CD14-positive monocyte (primary cell): ENCODE measurements around the gene NDRG3. TPM values are rescaled to one million over a fixed set of nuclear protein-coding genes. Genes with fewer than 3 reads are reported as not detected.
A peak's percentile ranks its signal among the peaks of the same experiment; 100 is the strongest.

Experiments
- DNase-seq, 3 donors: peaks; one replicate each; pipeline ENCODE4 v3.0.0-alpha.2; 2011 to 2022
- H2AFZ ChIP-seq: 2 replicates; pipeline ENCODE4 v1.6.0; 2012; ENCODE audit warnings: mild to moderate bottlenecking, low read depth, low read length, inconsistent platforms; ENCODE audit not compliant: insufficient read depth, poor library complexity, severe bottlenecking
- H3K27ac ChIP-seq, 2 donors: 1 replicate in 1 of 2; 2 replicates in 1 of 2; pipeline ENCODE4 v1.5.1; 2012 to 2013; ENCODE audit warnings: low read length in 2 of 2, control low read depth in 1 of 2, inconsistent platforms in 1 of 2, low read depth in 1 of 2, mild to moderate bottlenecking in 1 of 2
- H3K27me3 ChIP-seq, 2 donors: one replicate each; pipeline versions ENCODE4 v1.6.0 to v1.6.1; 2011 to 2013; ENCODE audit warnings: low read length in 2 of 2; ENCODE audit not compliant: control insufficient read depth in 2 of 2, insufficient read depth in 2 of 2
- H3K36me3 ChIP-seq, 2 donors: replicated peaks in 1 of 2; 1 replicate in 1 of 2; 2 replicates in 1 of 2; pipeline versions ENCODE4 v1.5.1 to v1.6.1; 2012 to 2013; ENCODE audit warnings: low read length in 2 of 2, control low read depth in 1 of 2, inconsistent platforms in 1 of 2, mild to moderate bottlenecking in 1 of 2; ENCODE audit not compliant: insufficient read depth in 2 of 2, control insufficient read depth in 1 of 2
- H3K4me1 ChIP-seq, 2 donors: 1 replicate in 1 of 2; 2 replicates in 1 of 2; pipeline versions ENCODE4 v1.5.1 to v1.6.1; 2012 to 2013; ENCODE audit warnings: low read length in 2 of 2, control low read depth in 1 of 2, inconsistent platforms in 1 of 2, mild to moderate bottlenecking in 1 of 2, moderate library complexity in 1 of 2; ENCODE audit not compliant: insufficient read depth in 2 of 2, control insufficient read depth in 1 of 2
- H3K4me2 ChIP-seq: replicated peaks from 2 replicates; pipeline ENCODE3; 2012; ENCODE audit warnings: low read length, moderate library complexity, mild to moderate bottlenecking; ENCODE audit not compliant: poor library complexity, severe bottlenecking; ENCODE audit errors: extremely low read depth
- H3K4me3 ChIP-seq, 3 experiments: fragments of 200-600 bp in 1 of 3; sonication (generic) in 1 of 3; replicated peaks in 1 of 3; 1 replicate in 2 of 3; 2 replicates in 1 of 3; pipeline ENCODE4 v1.5.1; 2011 to 2013; ENCODE audit warnings: low read length in 3 of 3, mild to moderate bottlenecking in 3 of 3, control low read depth in 2 of 3, low read depth in 2 of 3, inconsistent platforms in 1 of 3, moderate library complexity in 1 of 3
- H3K79me2 ChIP-seq: 2 replicates; pipeline ENCODE4 v1.6.0; 2012; ENCODE audit warnings: mild to moderate bottlenecking, control low read depth, inconsistent platforms, low read length, moderate library complexity; ENCODE audit not compliant: insufficient read depth
- H3K9ac ChIP-seq: 2 replicates; pipeline ENCODE4 v1.6.0; 2017; ENCODE audit warnings: low read length, mild to moderate bottlenecking; ENCODE audit not compliant: insufficient read depth, poor library complexity, severe bottlenecking
- H3K9me3 ChIP-seq, 2 donors: replicated peaks in 1 of 2; 1 replicate in 1 of 2; 2 replicates in 1 of 2; pipeline versions ENCODE4 v1.5.1 to v1.6.1; 2012 to 2013; ENCODE audit warnings: low read length in 2 of 2, control low read depth in 1 of 2; ENCODE audit not compliant: control insufficient read depth in 1 of 2, insufficient read depth in 1 of 2
- H4K20me1 ChIP-seq: 2 replicates; pipeline ENCODE4 v1.6.0; 2012; ENCODE audit warnings: mild to moderate bottlenecking, low read length, control low read depth, moderate library complexity; ENCODE audit not compliant: insufficient read depth
- H3K27ac Mint-ChIP-seq, 7 donors: one replicate each; pipeline ENCODE4 v1.8.0; 2020; ENCODE audit warnings: mild to moderate bottlenecking in 7 of 7, mixed read lengths in 7 of 7, moderate library complexity in 6 of 7, inconsistent platforms in 2 of 7
- H3K27me3 Mint-ChIP-seq, 3 donors: one replicate each; pipeline ENCODE4 v1.8.0; 2021 to 2022; ENCODE audit warnings: low read depth in 3 of 3, mild to moderate bottlenecking in 3 of 3, mixed read lengths in 3 of 3, moderate library complexity in 3 of 3, inconsistent platforms in 1 of 3
- H3K36me3 Mint-ChIP-seq, 2 donors: one replicate each; pipeline ENCODE4 v1.8.0; 2020; ENCODE audit warnings: mixed read lengths in 2 of 2, inconsistent platforms in 1 of 2, mild to moderate bottlenecking in 1 of 2
- H3K4me1 Mint-ChIP-seq: one replicate; pipeline ENCODE4 v1.8.0; 2020; ENCODE audit warnings: mild to moderate bottlenecking, mixed read lengths
- H3K4me3 Mint-ChIP-seq, 2 donors: one replicate each; pipeline ENCODE4 v1.8.0; 2020; ENCODE audit warnings: mild to moderate bottlenecking in 2 of 2, mixed read lengths in 2 of 2, moderate library complexity in 1 of 2
- H3K9me3 Mint-ChIP-seq, 7 donors: one replicate each; pipeline ENCODE4 v1.8.0; 2020 to 2022; ENCODE audit warnings: mixed read lengths in 7 of 7, mild to moderate bottlenecking in 6 of 7, moderate library complexity in 6 of 7, inconsistent platforms in 2 of 7
- WGBS: methylation state at CpG from one replicate; pipeline ENCODE4 v1.1.5; 2013; ENCODE audit warnings: missing lambda C conversion rate; ENCODE audit not compliant: insufficient coverage; 5-methylcytosine and 5-hydroxymethylcytosine counted together
- intact Hi-C, 2 donors: fragments of 100-400 bp; cut with micrococcal nuclease; formaldehyde crosslinking; loops; one replicate each; pipeline versions ENCODE4 v1.15.0 to v1.15.1; 2023
- polyA plus RNA-seq, 3 donors: library from polyadenylated mRNA; depleted of rRNA in 1 of 3; unstranded in 2 of 3; stranded (reverse) in 1 of 3; fragments of 300-500 nt in 2 of 3; fragments of >200 nt in 1 of 3; fragmentation: Illumina TruSeq in 2 of 3; gene quantifications; 1 replicate in 2 of 3; 2 replicates in 1 of 3; pipeline ENCODE4 v1.2.3, GENCODE V29; 2012 to 2021
- TF ChIP-seq, protein P1 (sequence below): fragments of 200-600 bp; IDR thresholded peaks from one replicate; pipeline ENCODE4 v1.8.0; 2022; ENCODE audit warnings: antibody characterized with exemption, mild to moderate bottlenecking

NDRG3 gene
- polyA plus RNA-seq, 3 donors: 16.0 to 23.2 (median 21.7) TPM

DNA sequence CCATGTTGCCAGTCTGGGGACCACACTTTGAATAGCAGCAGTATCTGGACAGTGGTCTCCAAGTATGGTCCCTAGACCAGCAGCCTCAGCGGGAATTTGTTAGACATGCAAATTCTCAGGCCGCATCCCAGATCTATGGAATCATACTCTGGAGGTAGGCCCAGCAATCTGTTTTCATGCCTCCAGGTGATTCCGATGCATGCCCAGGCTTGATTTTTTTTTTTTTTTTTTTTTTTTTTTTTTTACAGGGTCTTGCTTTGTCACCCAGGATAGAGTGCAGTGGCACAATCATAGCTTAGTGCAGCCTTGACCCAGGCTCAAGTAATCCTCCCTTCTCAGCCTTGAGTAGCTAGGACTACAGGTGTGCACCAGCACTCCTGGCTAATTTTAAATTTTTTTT lies 99.2 kb downstream of the NDRG3 start:
- no peaks in the 10 kb centered on the region for H3K9me3 ChIP-seq
- Mint-ChIP-seq H3K27ac (peak overlapping the region in 1 of 7 donors; percentile 67), H3K27me3 (peaks cover 0 to 2% (median 1%) of the 10 kb centered on the region in 3 donors), H3K4me3 (no peak overlapping the region), H3K4me1 (peaks cover 15% of the 10 kb centered on the region), H3K36me3 (peaks cover 2 to 5% of the 10 kb centered on the region in 2 donors), H3K9me3 (no peaks in the 10 kb centered on the region)
- no peak overlapping the region for H3K4me2 ChIP-seq
- peaks cover 0 to 3% of the 10 kb centered on the region in 2 donors for H3K36me3 ChIP-seq
- 100% methylated on average over 1 of the region's 3 CpGs for WGBS
- TF ChIP-seq, protein P1, sequence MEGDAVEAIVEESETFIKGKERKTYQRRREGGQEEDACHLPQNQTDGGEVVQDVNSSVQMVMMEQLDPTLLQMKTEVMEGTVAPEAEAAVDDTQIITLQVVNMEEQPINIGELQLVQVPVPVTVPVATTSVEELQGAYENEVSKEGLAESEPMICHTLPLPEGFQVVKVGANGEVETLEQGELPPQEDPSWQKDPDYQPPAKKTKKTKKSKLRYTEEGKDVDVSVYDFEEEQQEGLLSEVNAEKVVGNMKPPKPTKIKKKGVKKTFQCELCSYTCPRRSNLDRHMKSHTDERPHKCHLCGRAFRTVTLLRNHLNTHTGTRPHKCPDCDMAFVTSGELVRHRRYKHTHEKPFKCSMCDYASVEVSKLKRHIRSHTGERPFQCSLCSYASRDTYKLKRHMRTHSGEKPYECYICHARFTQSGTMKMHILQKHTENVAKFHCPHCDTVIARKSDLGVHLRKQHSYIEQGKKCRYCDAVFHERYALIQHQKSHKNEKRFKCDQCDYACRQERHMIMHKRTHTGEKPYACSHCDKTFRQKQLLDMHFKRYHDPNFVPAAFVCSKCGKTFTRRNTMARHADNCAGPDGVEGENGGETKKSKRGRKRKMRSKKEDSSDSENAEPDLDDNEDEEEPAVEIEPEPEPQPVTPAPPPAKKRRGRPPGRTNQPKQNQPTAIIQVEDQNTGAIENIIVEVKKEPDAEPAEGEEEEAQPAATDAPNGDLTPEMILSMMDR: no peak
- no peak overlapping the region for H2AFZ ChIP-seq
- no peak overlapping the region for H3K4me3 ChIP-seq
- H3K27ac ChIP-seq: no peak overlapping the region
- intact Hi-C loops: no loop called here
- no peaks in the 10 kb centered on the region for H4K20me1 ChIP-seq
- no peaks in the 10 kb centered on the region for H3K27me3 ChIP-seq
- no peak overlapping the region for H3K9ac ChIP-seq
- no peak for DNase-seq
- H3K79me2 ChIP-seq: no peaks in the 10 kb centered on the region
- peaks cover 11 to 13% of the 10 kb centered on the region in 2 donors for H3K4me1 ChIP-seq

DNA sequence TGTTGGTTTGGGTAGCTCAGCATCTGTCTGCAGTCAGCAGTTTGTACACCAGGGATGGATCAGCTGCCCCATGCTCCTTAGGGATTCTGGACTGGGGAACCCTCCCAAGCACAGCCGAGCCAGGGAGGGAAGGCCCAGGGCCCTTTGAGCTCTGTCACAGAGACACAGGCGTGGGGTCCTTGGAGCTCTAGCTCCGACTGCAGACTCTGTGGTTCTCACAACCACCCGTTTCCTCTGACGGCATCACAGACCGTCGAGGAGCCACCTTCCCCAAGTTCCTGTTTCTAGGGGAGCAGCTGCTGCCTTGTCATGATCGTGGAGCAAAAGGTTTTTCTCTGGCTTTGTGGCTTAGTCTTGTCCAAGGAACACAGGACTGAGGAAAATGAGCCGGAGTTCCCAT lies 99.9 kb downstream of the NDRG3 start, which contains the start of gene SLA2:
TSS of gene SLA2 (minus strand) at position 199 of the 400 bp plus-strand sequence. CDS start 4,861 bp downstream, outside the sequence.
- H3K27me3 ChIP-seq: no peaks in the 10 kb centered on the region
- no peaks in the 10 kb centered on the region for H3K36me3 Mint-ChIP-seq
- H3K79me2 ChIP-seq: no peaks in the 10 kb centered on the region
- no peak within 1 kb of the TSS for H3K4me3 ChIP-seq
- H3K27ac ChIP-seq: peak within 1 kb of the TSS; percentile 4 to 36
- DNase-seq: peak; percentile 60 to 70 (median 66)
- H3K4me1 ChIP-seq: peaks cover 11 to 13% of the 10 kb centered on the region in 2 donors
- peak within 1 kb of the TSS; percentile 1 for H3K4me2 ChIP-seq
- H3K9me3 ChIP-seq: no peaks in the 10 kb centered on the region
- peak within 1 kb of the TSS; percentile 35 to 80 (median 72) for H3K27ac Mint-ChIP-seq
- intact Hi-C loops: no loop called here
- no peaks in the 10 kb centered on the region for H4K20me1 ChIP-seq
- peak within 1 kb of the TSS; percentile 56 to 59 for H3K4me3 Mint-ChIP-seq
- H3K27me3 Mint-ChIP-seq: peaks cover 0 to 2% (median 1%) of the 10 kb centered on the region in 3 donors
- peak within 1 kb of the TSS; percentile 51 for H2AFZ ChIP-seq
- 0% methylated on average over 8 of the region's 9 CpGs for WGBS
- no peak within 1 kb of the TSS for H3K9ac ChIP-seq
- H3K9me3 Mint-ChIP-seq: no peaks in the 10 kb centered on the region
- H3K4me1 Mint-ChIP-seq: peaks cover 15% of the 10 kb centered on the region
- TF ChIP-seq, protein P1: no peak
- H3K36me3 ChIP-seq: no peaks in the 10 kb centered on the region
